ENCODE data around the gene SLC26A6.

SLC26A6 gene

DNA sequence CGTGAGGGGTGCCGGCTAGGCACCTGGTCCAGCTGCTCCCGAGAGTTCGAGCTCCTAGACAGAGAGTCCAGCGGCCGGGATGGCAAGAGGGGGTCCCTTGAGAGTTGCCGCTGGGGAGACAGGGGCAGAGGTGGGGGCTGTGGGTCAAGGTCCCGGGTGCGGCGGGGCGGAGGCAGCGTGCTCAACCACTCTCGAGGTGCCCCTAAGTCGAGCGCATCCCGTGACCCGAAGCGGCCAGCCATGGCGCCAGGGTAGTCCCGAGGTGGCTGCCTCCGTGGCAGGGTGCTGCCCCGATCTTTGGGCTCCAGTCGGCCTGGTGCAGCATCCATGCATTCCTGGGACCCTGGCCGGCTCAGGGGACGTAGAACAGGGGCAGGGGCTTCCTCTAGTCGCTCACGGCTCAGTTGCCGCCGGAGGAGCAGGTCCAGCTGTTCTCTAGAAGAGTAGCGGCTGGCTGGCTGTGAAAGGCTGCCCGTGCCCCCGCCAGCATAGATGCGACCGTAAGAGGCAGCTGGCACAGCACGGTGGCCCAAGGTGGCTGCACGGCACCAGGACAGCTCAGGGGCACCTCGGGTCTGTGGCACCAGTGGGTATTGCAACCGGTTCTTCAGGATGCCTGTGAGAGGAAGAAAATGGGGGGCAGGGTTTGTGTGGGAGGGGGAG is 4.8 kb upstream of the SLC26A6 start:
- intact Hi-C loops (cut with DNase I) = no loop called here
- no peak for DNase-seq

DNA sequence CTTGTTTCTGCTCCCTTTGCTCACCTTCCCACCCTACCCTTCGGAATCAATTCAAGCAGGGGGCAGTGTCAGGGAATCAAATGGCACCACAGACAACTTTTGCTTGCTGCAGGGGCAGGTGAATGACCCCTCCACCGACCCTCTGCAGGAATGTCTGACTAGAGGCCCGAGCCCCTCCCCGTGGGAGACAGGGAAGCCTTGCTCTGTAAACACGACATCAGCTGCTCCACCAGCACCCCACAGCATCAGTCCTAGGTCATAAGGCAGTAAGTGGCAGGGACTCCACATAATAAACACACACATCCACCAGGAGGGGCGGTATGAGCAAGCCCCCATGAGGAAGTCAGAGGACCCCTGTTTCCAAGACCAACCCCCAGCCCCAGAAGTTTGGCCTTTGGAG is 2.0 kb upstream of the SLC26A6 start:
- intact Hi-C loops (cut with DNase I) = no loop called here

DNA sequence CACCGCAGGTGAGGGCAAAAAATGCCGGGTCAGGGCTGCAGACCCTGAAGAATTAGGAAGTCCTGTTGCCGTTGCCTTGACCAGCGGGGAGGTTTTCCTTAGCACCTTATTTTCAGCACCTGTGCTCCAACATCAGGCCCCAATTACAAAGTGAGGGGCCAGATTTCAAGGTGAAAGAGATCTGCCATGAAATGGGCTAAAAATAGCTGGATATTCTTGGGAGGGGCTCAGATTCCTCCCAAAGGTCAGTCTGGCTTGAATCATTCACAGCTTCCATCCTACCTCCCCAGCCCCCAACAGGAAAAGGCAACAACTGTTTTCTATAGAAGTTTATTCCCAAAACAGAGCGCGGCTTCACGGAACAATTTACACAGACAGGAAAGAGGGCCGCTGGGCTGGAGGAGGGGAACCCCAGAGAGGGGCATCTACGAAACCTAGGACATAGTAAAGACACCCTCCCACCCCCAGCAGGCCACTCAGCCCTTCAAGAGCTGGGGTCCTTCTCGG is 941 bp upstream of the SLC26A6 start:
- no peak for DNase-seq
- intact Hi-C loops (cut with DNase I) = no loop called here

More for the DNA sequence above, 2.0 kb upstream of the SLC26A6 start:
- DNase-seq = no peak

GRCh38 chr3:48634661-48635221 is 520 bp downstream of the SLC26A6 start:
- peak in 41 of 42 donors; percentile 14 to 71 (median 44) for DNase-seq
- intact Hi-C loops (cut with DNase I) = no loop called here

DNA sequence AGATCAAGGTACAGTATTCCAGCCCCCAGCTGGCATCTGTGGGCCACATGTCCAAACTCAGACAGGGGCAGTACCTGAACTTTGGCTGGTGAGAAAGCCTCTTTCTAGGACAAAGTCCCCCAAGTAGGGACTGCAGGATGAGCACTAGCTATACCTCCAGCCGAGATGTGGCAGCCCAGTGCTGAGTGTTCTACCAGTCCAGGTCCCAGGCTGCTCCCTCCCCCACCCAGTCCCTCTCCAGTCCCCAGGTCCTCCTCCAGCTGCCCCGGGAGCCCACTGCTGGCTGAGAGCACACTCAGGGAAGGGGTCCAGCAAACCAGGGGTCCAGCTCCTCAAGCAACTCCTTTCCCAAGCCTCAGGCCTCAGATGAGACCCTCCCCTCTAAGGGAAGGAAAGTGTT is 1.5 kb downstream of the SLC26A6 start:
- no peak for DNase-seq
- intact Hi-C loops (cut with DNase I) = no loop called here

DNA sequence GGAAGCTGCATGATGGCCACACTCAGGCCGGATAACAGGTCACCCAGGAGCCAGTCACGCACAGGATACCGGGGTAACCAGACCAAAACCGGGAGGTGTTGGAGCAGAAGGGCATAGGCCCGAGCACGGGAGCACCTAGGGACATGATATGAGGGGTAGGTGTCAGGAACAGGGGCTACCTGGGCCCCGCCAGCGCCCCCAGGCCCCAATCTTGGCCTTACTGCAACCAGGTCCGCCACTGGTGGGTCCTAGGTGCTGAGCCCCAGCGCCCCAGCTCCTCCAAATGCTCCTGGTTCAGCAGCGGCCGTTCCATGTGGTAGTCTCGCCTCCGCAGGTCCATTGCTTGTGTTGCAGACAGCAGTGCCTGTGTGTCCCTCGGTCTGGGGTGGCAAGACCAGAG is 2.0 kb downstream of the SLC26A6 start:
- intact Hi-C loops (cut with DNase I) = no loop called here

GRCh38 chr3:48631516-48632448 is 3.5 kb downstream of the SLC26A6 start:
- no peak for DNase-seq
- intact Hi-C loops (cut with DNase I) = no loop called here

More for the DNA sequence above, 2.0 kb downstream of the SLC26A6 start:
- no peak for DNase-seq

DNA sequence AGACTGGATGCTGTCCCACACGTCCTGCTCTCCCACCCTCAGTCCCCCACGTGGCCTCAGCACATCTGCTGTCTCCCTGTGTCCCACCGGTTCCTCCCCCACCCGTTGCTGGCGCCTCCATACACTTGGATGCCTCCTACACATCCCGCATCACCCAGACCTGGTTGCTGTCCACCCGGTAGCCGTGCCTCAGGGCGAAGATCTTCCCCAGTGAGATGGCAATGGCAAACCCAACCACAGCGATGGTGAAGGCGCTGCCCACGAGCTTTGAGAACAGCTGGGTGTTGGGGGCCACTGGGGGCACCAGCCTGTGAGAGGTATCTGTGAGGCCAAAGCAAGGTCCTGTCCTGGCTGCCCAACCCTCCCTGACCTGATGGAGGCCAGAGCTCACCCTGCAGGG is 4.4 kb downstream of the SLC26A6 start:
- no peak for DNase-seq
- intact Hi-C loops (cut with DNase I) = no loop called here

DNA sequence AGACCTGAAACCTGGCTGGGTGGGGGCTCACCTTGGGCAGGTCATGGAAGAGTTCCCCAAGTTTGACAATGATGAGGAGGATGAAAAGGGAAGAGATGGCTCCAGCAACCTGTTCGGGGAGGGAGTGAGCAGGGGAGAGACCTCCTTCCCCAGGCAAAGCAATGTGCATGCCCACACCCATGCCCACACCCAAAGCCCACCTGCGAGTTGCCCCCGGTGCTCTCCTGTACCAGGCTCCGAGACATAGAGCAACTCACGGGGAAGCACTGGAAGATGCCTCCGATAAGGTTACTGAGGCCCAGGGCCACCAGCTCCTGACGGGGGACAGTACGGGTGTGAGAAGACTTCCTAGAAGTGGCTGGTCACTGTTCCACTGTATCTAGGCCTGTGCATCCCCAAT is 4.9 kb downstream of the SLC26A6 start:
- intact Hi-C loops (cut with DNase I) = no loop called here
- DNase-seq = no peak

DNA sequence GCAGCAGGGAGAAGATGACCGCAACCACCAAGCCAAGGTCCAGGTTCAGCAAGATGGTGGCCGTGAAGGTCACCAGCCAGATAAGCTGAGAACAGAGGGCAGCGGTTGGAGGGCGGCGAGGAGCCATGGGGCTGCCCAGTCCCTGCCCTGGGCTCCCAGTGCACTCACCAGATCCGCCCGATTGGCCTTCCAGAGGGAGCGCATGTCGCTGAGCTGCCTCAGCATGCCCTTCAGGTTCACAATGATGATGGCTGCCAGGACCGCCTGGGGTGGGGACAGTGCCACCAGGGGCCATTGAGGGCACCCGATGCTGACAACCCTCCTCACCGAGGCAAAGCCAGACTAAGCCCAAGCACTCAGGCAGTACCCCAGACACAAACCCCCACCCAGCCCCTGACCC is 5.4 kb downstream of the SLC26A6 start:
- intact Hi-C loops (cut with DNase I) = no loop called here
- no peak for DNase-seq

DNA sequence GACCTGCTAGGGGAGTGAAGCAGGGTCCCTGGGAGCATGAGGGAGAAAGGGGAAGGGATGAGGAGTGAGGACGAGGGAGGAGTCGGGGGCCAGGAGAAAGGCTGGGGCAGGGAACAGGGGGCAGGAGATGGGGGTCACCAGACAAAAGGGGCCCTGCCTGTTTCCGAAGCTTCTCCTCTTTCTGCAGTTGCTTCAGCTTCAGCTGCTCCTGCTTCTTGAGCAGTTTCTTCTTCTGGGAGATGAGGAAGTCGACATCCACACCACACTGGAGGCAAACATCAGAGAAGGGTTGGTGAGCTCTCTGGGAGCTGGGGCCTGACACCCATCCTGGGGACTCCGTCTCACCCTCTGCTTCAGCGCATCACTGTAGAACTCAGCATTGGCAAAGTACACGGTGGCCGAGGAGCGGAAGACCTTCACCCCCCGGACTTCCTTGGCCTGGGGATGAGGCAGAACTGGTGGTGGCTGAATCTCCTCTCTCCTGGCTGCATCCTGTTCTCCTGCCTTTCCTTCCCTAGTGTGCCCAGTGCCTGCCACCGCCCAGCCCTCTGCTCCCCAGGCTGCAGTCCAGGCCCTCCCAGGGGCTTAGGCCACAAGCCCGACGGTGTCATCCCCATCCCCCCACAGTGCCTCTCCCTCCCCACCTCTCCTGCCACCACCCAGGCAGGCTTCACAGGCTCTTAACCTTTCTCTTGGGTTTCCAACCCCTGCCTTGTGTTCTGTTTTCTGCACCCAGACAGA is 6.8 kb downstream of the SLC26A6 start:
- intact Hi-C loops (cut with DNase I) = no loop called here

GRCh38 chr3:48625600-48625999 is 9.7 kb downstream of the SLC26A6 start:
- DNase-seq = no peak
- intact Hi-C loops (cut with DNase I) = no loop called here

More for the DNA sequence above, 6.8 kb downstream of the SLC26A6 start:
- no peak for DNase-seq

DNA sequence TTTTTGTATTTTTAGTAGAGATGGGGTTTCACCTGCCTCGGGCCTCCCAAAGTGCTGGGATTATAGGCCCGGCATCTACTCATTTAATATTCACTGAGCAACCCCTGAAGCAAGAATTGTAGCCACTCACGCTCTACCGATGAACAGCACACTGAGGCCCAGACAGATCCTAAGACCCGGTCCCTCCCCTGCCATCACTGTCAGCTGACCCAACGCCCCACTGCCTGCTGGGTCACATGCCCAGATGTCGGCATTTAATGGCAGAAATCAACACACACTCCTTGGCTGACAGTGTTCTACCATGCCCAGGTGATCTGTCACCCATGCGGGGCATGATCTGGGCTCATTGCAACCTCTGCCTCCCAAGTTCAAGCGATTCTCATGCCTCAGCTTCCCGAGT is 10.5 kb downstream of the SLC26A6 start:
- no peak for DNase-seq
- intact Hi-C loops (cut with DNase I) = no loop called here

GRCh38 chr3:48623851-48624547 is 11.3 kb downstream of the SLC26A6 start:
- no peak for DNase-seq
- intact Hi-C loops (cut with DNase I) = no loop called here

DNA sequence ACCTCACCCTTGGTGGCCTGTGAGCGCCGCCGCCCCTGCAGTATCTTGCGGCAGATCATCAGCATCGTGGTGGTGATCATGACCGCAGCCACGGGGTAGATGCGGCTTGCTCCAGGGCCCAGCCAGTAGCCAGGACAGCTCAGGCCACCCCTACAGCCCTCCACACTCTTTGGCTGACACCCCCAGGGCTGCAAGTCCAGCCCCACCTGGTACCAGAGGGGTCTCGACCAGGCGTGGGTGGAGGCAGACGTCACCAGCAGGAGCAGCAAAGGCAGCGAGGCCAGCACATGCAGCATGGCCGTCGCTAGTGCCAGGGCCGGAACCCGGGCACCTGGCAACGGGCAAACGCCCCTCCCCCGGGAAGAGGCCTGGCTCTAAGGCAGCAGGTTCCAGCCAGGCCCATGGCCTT is 13.8 kb downstream of the SLC26A6 start, which contains the start of gene TMEM89:
Gene TMEM89 (minus strand): TSS at position 309 of the 409 bp plus-strand sequence. CDS start 13 bp downstream, at position 296.
- DNase-seq = no peak
- intact Hi-C loops (cut with DNase I) = no loop called here

GRCh38 chr3:48619541-48620524 is 15.4 kb downstream of the SLC26A6 start:
- intact Hi-C loops (cut with DNase I) = no loop called here
- DNase-seq = no peak

DNA sequence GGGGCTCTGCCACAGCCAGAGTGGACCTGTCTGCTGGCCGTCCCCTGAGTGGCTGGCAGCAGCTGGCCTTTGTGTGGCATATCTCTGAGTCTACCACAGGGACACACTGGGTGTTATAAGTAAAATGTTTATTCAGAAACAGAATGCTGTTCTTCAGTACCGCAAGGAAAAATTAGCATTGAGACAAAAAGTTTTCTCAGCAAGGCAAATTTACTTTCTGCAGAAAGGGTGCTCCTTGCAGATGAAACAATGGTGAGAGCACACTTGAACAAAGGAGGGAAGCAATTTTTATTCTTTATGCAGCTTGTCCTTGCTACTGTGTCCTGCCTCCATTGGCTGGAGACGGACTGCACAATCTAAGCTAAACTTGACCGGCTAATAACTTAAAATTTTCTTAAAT is 17.7 kb downstream of the SLC26A6 start:
- DNase-seq = no peak
- intact Hi-C loops (cut with DNase I) = no loop called here

All from head of caudate nucleus (tissue), 42 donors.